Left lung (tissue), 10 donors: ENCODE data around the gene ZMAT1. TPM values are rescaled to one million over a fixed set of nuclear protein-coding genes. Genes with fewer than 3 reads are reported as not detected.
A peak's percentile ranks its signal among the peaks of the same experiment; 100 is the strongest.

ENCODE experiments used
- ATAC-seq: fragments of 200-7000 bp; cut with Tn5 transposase; one replicate; pipeline ENCODE4 v1.9.1; 2020; ENCODE audit warnings: moderate library complexity
- DNase-seq, 4 donors: peaks; one replicate each; pipeline ENCODE4 v3.0.0-alpha.2; 2013 to 2020
- H3K27ac ChIP-seq, 2 donors: fragments of 200-600 bp; sonication (generic) in 1 of 2; one replicate each; pipeline versions ENCODE4 v1.5.0 to v1.8.0; 2020 to 2021
- H3K27me3 ChIP-seq, 2 donors: fragments of 200-600 bp; sonication (generic) in 1 of 2; one replicate each; pipeline versions ENCODE4 v1.5.0 to v1.8.0; 2020 to 2021
- H3K36me3 ChIP-seq, 2 donors: fragments of 200-600 bp; sonication (generic) in 1 of 2; one replicate each; pipeline versions ENCODE4 v1.5.0 to v1.8.0; 2020 to 2021
- H3K4me1 ChIP-seq, 2 donors: fragments of 200-600 bp; one replicate each; pipeline ENCODE4 v1.8.0; 2021
- H3K4me3 ChIP-seq, 2 donors: fragments of 200-600 bp; sonication (generic) in 1 of 2; one replicate each; pipeline versions ENCODE4 v1.5.0 to v1.8.0; 2020 to 2021; ENCODE audit warnings: mild to moderate bottlenecking in 1 of 2
- H3K9me3 ChIP-seq, 2 donors: fragments of 200-600 bp; sonication (generic) in 1 of 2; one replicate each; pipeline versions ENCODE4 v1.5.0 to v1.8.0; 2020 to 2021
- CTCF ChIP-seq, 2 donors: fragments of 200-600 bp; sonication (generic) in 1 of 2; IDR thresholded peaks; one replicate each; pipeline versions ENCODE4 v1.5.0 to v1.8.0; 2021; ENCODE audit warnings: antibody characterized with exemption in 2 of 2
- intact Hi-C, 2 donors: fragments of 100-400 bp; cut with DNase I; formaldehyde crosslinking; loops; one replicate each; pipeline versions ENCODE4 v1.11.2 to v1.14.2; 2022
- polyA plus RNA-seq, 6 donors: library from polyadenylated mRNA; unstranded; fragments of 120-200 nt; gene quantifications; one replicate each; pipeline ENCODE4 v1.2.1, GENCODE V29; 2013; ENCODE audit not compliant: insufficient read length in 6 of 6
- total RNA-seq, 2 donors: library from RNA; stranded (reverse); fragmentation: NEBNext Ultra II Directional; extraction: Animal tissue kit (Norgen Biotek cat#: 25700); gene quantifications; one replicate each; pipeline ENCODE4 v1.2.1, GENCODE V29; 2021
- donor health status: DM: no; HTN: yes; CAD: no.
- donor health status: DM: no; HTN: no; CAD: no.

Gene ZMAT1
- total and polyA plus RNA-seq, 8 donors, result 3.3 to 30.8 (median 24.1) TPM

- Histone ChIP-seq H3K36me3 (no peaks in the 10 kb centered on the region), H3K27me3 (peaks cover 0 to 6% of the 10 kb centered on the region in 2 donors), H3K9me3 (no peaks in the 10 kb centered on the region), H3K4me1 (no peaks in the 10 kb centered on the region), H3K4me3 (peak overlapping the region; percentile 40 to 54), H3K27ac (peak overlapping the region; percentile 82 to 97)
- ATAC-seq (peak; percentile 7), DNase-seq (peak in 1 of 4 donors; percentile 2)
- intact Hi-C loops, result no loop called here
- TF ChIP-seq CTCF (IDR thresholded peaks at IDR 0.05), result no peak
These were observed 715 bp downstream of the ZMAT1 start for GRCh38 chrX:101931136-101931487.

DNA sequence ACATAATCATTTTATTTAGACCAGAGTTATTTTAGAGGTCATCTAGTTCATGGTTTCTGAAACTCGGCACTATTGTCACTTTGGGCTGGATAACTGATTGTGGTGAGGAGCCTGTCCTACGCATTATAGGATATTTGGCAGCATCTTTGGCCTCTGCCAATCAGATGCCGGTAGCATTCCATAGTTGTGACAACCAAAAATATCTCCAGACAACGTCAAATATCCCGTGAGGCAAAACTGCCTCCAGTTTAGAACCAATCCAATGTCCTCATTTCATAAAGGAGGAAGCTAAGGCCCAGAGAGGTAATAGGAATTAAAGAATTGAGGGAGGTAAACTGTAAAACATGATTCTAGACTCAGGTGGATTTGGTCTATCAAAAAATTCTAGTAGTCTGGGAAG lies 6.1 kb downstream of the ZMAT1 start:
- no peak for ATAC-seq

DNA sequence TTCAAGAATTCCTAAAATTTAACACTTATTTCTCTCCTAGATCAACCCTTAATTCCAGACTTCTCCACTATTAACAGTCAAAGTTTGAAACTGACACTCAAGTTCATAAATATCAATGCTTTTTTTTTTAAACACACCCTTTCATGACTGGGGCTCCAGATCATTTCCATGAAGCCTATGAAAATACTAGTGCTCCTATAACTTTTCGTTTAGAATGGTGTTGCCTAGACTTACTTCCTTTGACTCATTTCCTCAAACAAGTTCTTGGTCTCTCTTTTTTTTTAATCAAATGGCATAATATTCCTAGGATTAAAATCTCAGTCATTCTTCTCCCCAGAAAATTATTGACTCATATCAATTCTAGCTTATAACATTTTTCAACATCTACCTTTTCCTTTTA lies 13.1 kb downstream of the ZMAT1 start:
- DNase-seq, result no peak
- TF ChIP-seq CTCF (IDR thresholded peaks at IDR 0.05), result no peak
- no peak overlapping the region for H3K27ac ChIP-seq
- H3K36me3 ChIP-seq, result no peaks in the 10 kb centered on the region
- H3K9me3 ChIP-seq, result peaks cover 0 to 2% of the 10 kb centered on the region in 2 donors
- H3K4me3 ChIP-seq, result no peak overlapping the region
- ATAC-seq, result no peak
- H3K4me1 ChIP-seq, result no peaks in the 10 kb centered on the region
- intact Hi-C loops, result no loop called here
- no peaks in the 10 kb centered on the region for H3K27me3 ChIP-seq

More for the DNA sequence above, 6.1 kb downstream of the ZMAT1 start:
- Histone ChIP-seq H3K4me1 (no peaks in the 10 kb centered on the region), H3K9me3 (no peaks in the 10 kb centered on the region), H3K36me3 (no peaks in the 10 kb centered on the region), H3K4me3 (no peak overlapping the region), H3K27me3 (peaks cover 0 to 10% of the 10 kb centered on the region in 2 donors), H3K27ac (no peak overlapping the region)
- intact Hi-C loops, result no loop called here
- no peak for TF ChIP-seq CTCF (IDR thresholded peaks at IDR 0.05)
- DNase-seq, result no peak

DNA sequence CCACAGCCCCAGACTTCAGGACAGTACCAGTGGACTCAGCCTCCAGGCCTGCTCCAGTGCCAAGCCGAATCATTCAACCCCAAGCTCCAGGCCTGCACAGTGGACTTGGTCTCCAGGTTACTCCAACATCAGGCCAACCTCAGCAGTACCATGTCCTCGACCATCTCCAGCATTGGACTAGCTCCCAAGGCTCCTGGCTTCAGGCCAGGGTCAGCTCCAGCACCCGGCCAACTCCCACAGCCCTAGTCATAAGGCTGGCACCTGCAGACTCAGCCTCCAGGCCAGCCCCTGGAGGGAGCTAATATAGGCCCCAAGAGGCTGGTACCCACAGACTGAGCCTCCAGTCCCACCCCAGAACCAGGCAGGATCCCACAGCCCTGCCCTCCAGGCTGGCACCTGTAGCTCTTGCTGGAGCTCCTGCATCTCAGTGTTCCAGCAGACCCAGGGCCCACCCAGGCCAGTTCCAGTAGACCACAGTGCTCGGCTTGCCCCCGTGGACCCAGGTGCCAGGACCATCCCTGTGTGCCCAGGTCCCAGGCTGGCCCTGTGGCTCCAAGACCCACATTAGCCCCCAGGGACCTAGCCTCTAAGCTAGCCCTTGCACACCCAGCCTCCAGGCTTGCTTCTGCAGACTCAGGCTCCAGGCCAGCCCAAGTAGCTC lies 25.6 kb downstream of the ZMAT1 start:
- intact Hi-C loops, result no loop called here
- TF ChIP-seq CTCF (IDR thresholded peaks at IDR 0.05), result no peak
- ATAC-seq, result no peak

GRCh38 chrX:101904996-101905395 lies 26.8 kb downstream of the ZMAT1 start:
- intact Hi-C loops, result no loop called here
- no peak for TF ChIP-seq CTCF (IDR thresholded peaks at IDR 0.05)
- no peak for ATAC-seq
- Histone ChIP-seq H3K9me3 (peaks cover 0 to 3% of the 10 kb centered on the region in 2 donors), H3K27me3 (no peaks in the 10 kb centered on the region), H3K27ac (no peak overlapping the region), H3K4me1 (no peaks in the 10 kb centered on the region), H3K36me3 (no peaks in the 10 kb centered on the region), H3K4me3 (no peak overlapping the region)
- no peak for DNase-seq

More for the DNA sequence above, 25.6 kb downstream of the ZMAT1 start:
- Histone ChIP-seq H3K27me3 (no peaks in the 10 kb centered on the region), H3K9me3 (peaks cover 0 to 11% of the 10 kb centered on the region in 2 donors), H3K27ac (no peak overlapping the region), H3K4me1 (no peaks in the 10 kb centered on the region), H3K4me3 (no peak overlapping the region), H3K36me3 (no peaks in the 10 kb centered on the region)
- DNase-seq, result peak in 1 of 4 donors; percentile 24

Other genes with a start within 250 kb of the ZMAT1 start
- 1 to 10 TPM; 3.3 to 4.4 TPM for gene TCEAL2, start 193.7 kb upstream of the ZMAT1 start, total RNA-seq
- 1 to 10 TPM; 1.1 to 3.3 (median 2.3) TPM for gene TCEAL2, start 193.7 kb upstream of the ZMAT1 start, polyA plus RNA-seq
- gene TCEAL6, start 210.5 kb upstream of the ZMAT1 start, total RNA-seq, result not detected
- under 1 TPM in 1 of 6 donors, not detected in 5; 0.23 TPM for gene TCEAL6, start 210.5 kb upstream of the ZMAT1 start, polyA plus RNA-seq
- gene BEX5, start 223.9 kb upstream of the ZMAT1 start, total RNA-seq, result 1 to 10 TPM; 4.7 to 4.9 TPM
- gene BEX5, start 223.9 kb upstream of the ZMAT1 start, polyA plus RNA-seq, result 1 to 10 TPM; 1.4 to 3.4 (median 2.4) TPM